Esophagus (tissue), 2 donors: ENCODE data around the gene FRAS1. TPM values are rescaled to one million over a fixed set of nuclear protein-coding genes. Genes with fewer than 3 reads are reported as not detected.

ENCODE experiments used
- H3K27ac ChIP-seq, 2 donors: one replicate each; pipeline ENCODE4 v1.5.1; 2013; ENCODE audit warnings: low read depth in 2 of 2, mild to moderate bottlenecking in 2 of 2, inconsistent platforms in 1 of 2, low read length in 1 of 2, moderate library complexity in 1 of 2
- H3K27me3 ChIP-seq, 2 donors: one replicate each; pipeline ENCODE4 v1.6.1; 2013; ENCODE audit warnings: low read length in 2 of 2, control low read depth in 1 of 2, mild to moderate bottlenecking in 1 of 2; ENCODE audit not compliant: insufficient read depth in 2 of 2, control insufficient read depth in 1 of 2
- H3K36me3 ChIP-seq, 2 donors: one replicate each; pipeline ENCODE4 v1.6.1; 2013; ENCODE audit warnings: low read length in 1 of 2; ENCODE audit not compliant: control insufficient read depth in 2 of 2, insufficient read depth in 2 of 2
- H3K4me1 ChIP-seq, 2 donors: one replicate each; pipeline ENCODE4 v1.6.1; 2013; ENCODE audit warnings: low read length in 1 of 2; ENCODE audit not compliant: control insufficient read depth in 2 of 2, insufficient read depth in 2 of 2
- H3K4me3 ChIP-seq, 2 donors: one replicate each; pipeline ENCODE4 v1.5.1; 2013; ENCODE audit warnings: low read length in 2 of 2, mild to moderate bottlenecking in 2 of 2, low read depth in 1 of 2, moderate library complexity in 1 of 2
- H3K9me3 ChIP-seq, 2 donors: one replicate each; pipeline ENCODE4 v1.6.1; 2013; ENCODE audit warnings: mild to moderate bottlenecking in 2 of 2, low read depth in 1 of 2, low read length in 1 of 2, moderate library complexity in 1 of 2; ENCODE audit not compliant: control insufficient read depth in 2 of 2, insufficient read depth in 1 of 2
- WGBS, 2 donors: extraction: QIAGEN DNeasy Blood & Tissue Kit; methylation state at CpG; one replicate each; pipeline ENCODE4 v1.1.7; 2013; 5-methylcytosine and 5-hydroxymethylcytosine counted together
- polyA plus RNA-seq, 2 donors: library from polyadenylated mRNA; stranded (reverse); fragments of 200-250 nt; gene quantifications; one replicate each; pipeline ENCODE4 v1.2.3, GENCODE V29; 2013
- donor health status: healthy with polysubstance abuse.
- donor health status: Bipolar disorder and iron deficiency.

Gene FRAS1
- polyA plus RNA-seq, 2 donors, result 0.60 to 1.6 TPM

DNA sequence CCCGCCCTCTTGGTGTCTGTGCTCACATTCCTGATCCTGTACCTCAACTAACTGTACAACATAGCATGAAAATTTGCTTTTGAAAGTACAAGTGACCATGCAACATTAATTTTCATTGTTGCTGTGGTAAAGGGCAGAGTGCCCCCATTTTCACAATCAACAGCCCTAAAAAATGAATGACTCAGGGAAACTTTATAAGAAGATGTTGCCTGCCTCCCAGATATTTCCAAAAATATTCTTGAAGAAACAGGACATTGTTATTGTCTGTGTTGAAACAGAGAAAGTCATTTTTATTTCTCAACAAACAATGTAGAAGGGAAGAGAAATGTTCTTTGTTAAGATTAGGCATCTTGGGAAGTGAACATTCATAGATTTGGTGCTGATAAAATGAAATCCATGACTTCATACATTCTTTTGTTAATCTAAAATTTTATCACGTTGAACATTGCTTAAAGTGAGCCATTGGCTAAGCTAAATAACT is 380.5 kb downstream of the FRAS1 start:
- no peaks in the 10 kb centered on the region for H3K9me3 ChIP-seq
- H3K4me3 ChIP-seq, result no peak overlapping the region
- H3K27me3 ChIP-seq, result no peaks in the 10 kb centered on the region
- WGBS, 2 donors, result 76% methylated on average over 2 of the region's 2 CpGs
- no peaks in the 10 kb centered on the region for H3K36me3 ChIP-seq
- no peak overlapping the region for H3K27ac ChIP-seq
- no peaks in the 10 kb centered on the region for H3K4me1 ChIP-seq

DNA sequence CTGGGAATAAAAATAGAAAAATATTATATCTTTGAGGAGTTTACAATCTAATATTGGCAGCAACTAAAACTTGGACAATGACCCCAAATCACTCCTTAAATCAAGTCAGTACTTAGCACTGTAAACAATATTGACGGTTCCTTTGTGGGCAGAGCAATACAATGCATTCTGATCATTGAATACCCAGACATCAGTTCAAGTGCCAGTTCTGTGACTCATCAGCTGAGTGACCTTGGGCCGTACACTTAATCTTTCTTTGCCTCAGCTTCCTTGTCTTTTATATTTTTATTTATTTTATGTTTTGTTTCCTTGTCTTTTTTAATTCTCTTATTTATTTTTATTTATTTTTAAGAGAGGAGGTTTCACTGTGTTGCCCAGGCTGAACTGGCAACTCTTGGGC is 382.2 kb downstream of the FRAS1 start:
- 30 to 44% methylated on average over 2 of the region's 2 CpGs for WGBS, 2 donors
- H3K4me1 ChIP-seq, result no peaks in the 10 kb centered on the region

DNA sequence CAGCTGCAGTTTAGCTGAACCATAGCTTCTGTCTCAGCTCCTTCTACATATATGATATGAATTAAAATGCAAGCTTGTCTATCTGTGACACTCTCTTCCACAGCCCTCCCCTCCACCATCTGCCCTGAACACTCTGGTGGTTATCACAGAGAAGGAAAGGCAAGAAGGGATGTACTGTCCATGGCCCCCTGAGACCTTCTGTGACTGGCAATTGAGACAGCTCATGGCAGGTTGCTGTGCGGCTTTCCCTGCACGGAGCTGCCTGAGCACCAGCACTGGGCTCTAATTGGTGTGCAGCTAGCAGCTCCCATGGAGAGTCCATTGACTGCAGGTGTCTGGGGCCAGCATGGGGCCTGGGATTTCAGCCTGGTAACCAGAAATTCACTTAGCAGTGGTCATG is 384.6 kb downstream of the FRAS1 start:
- Histone ChIP-seq H3K4me1 (no peaks in the 10 kb centered on the region), H3K27ac (no peak overlapping the region), H3K27me3 (no peaks in the 10 kb centered on the region), H3K36me3 (no peaks in the 10 kb centered on the region), H3K4me3 (no peak overlapping the region), H3K9me3 (no peaks in the 10 kb centered on the region)
- WGBS, 2 donors, result 90 to 93% methylated on average over 2 of the region's 2 CpGs

More for the DNA sequence above, 382.2 kb downstream of the FRAS1 start:
- no peaks in the 10 kb centered on the region for H3K36me3 ChIP-seq
- H3K4me3 ChIP-seq, result no peak overlapping the region
- H3K27me3 ChIP-seq, result no peaks in the 10 kb centered on the region
- H3K9me3 ChIP-seq, result no peaks in the 10 kb centered on the region
- no peak overlapping the region for H3K27ac ChIP-seq

DNA sequence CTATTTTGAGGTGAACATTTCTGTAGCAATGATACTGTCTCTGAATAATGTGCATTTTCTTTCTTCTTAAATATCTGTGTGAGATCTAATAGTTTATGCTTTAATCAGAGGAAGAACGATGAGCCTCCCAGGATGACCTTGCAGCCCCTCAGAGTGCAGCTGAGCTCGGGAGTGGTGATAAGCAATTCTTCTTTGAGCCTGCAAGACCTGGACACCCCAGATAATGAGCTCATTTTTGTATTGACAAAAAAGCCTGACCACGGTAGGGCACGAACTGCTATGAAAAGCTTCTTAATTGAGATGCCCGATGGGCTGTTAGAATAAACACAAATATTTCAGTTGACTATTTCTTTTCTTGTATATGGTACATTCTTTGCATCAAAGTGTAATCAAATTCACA is 389.5 kb downstream of the FRAS1 start:
- Histone ChIP-seq H3K4me3 (no peak overlapping the region), H3K9me3 (no peaks in the 10 kb centered on the region), H3K4me1 (no peaks in the 10 kb centered on the region), H3K27me3 (no peaks in the 10 kb centered on the region), H3K27ac (no peak overlapping the region), H3K36me3 (no peaks in the 10 kb centered on the region)
- 77 to 78% methylated on average over 5 of the region's 5 CpGs for WGBS, 2 donors

DNA sequence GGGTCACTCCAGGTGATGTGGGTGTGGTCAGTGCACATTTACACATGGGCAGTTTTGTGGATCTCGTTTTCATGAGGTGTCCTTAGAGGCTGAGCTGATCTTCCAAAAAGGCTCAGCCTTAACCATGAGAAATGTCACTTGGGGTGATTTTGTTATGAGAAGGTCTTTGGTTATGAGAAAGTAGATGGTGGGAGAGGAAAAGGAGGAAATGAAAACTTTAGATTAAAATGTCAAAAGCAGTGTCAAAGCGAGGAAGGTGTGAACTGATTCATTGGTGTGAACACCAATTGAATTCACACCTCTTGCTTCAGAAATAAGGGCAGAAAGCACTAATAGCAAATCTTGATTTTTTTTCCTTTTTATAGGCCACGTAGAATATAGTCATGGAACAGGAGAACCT is 394.3 kb downstream of the FRAS1 start:
- Histone ChIP-seq H3K36me3 (peaks cover 0 to 2% of the 10 kb centered on the region in 2 donors), H3K27me3 (no peaks in the 10 kb centered on the region), H3K27ac (no peak overlapping the region), H3K4me1 (no peaks in the 10 kb centered on the region), H3K9me3 (no peaks in the 10 kb centered on the region), H3K4me3 (no peak overlapping the region)
- WGBS, 2 donors, result 63 to 68% methylated on average over 3 of the region's 3 CpGs

DNA sequence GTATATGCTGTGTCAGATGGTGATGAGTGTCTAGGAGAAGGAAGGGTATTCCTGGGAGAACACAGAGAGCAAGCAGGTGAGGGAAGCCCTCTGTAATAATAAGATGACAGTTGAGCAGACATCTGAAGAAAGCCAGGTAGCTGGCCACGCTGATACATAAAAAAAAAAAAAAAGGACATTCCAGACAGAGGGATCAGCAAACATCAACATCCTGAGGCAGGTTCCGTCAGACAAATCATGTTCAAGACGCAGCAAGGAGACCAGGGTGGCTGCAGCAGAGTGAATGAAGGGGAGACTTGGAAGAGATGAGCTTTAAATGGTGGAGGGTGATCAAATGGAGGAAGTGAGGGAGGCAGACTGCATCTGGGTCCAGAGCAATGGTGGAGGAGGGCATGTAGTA is 396.9 kb downstream of the FRAS1 start:
- 68 to 73% methylated on average over 3 of the region's 3 CpGs for WGBS, 2 donors
- peaks cover 0 to 2% of the 10 kb centered on the region in 2 donors for H3K36me3 ChIP-seq
- no peaks in the 10 kb centered on the region for H3K4me1 ChIP-seq
- H3K27ac ChIP-seq, result no peak overlapping the region
- H3K9me3 ChIP-seq, result no peaks in the 10 kb centered on the region
- no peaks in the 10 kb centered on the region for H3K27me3 ChIP-seq
- no peak overlapping the region for H3K4me3 ChIP-seq

DNA sequence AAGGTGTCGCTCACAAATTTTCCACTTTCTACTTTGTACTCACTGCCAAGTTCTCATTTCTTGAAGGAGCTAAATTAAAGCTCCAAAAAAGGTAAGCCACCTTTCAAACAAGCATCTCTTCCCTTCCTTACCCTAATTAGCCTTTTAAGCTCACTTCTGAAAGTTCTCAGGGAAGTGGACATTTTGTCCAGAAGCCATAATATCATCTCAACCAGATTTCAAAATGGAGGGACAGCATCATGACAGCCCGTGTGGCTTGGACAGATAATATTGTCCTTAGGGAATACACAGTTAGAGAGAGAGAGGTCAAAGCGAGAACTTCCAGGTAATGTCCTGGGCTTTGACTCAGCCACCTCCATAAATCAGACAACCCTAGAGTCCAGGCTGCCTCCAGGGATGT is 400.6 kb downstream of the FRAS1 start:
- Histone ChIP-seq H3K36me3 (peaks cover 0 to 2% of the 10 kb centered on the region in 2 donors), H3K27me3 (no peaks in the 10 kb centered on the region), H3K4me3 (no peak overlapping the region), H3K4me1 (no peaks in the 10 kb centered on the region), H3K9me3 (no peaks in the 10 kb centered on the region), H3K27ac (no peak overlapping the region)
- 62 to 71% methylated on average over 3 of the region's 3 CpGs for WGBS, 2 donors

DNA sequence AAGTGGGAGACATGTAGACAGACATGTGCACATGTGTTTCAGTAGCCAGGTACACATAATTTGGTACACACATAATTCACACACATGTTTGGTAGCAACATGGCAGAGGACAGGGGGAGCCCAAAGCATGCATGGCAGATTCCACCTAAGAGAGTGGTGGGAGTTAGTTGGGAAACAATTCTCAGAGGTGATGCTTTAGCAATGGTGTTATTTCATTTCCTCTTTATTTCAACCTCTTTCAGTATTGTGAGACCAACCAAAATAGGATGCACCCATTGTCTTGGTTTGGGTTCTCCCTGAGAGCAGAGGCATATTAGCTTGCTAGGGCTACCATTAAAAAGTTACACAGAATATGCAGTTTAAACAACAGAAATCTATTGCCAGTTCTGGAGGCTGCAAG is 402.2 kb downstream of the FRAS1 start:
- H3K36me3 ChIP-seq, result peaks cover 0 to 2% of the 10 kb centered on the region in 2 donors
- H3K9me3 ChIP-seq, result no peaks in the 10 kb centered on the region

DNA sequence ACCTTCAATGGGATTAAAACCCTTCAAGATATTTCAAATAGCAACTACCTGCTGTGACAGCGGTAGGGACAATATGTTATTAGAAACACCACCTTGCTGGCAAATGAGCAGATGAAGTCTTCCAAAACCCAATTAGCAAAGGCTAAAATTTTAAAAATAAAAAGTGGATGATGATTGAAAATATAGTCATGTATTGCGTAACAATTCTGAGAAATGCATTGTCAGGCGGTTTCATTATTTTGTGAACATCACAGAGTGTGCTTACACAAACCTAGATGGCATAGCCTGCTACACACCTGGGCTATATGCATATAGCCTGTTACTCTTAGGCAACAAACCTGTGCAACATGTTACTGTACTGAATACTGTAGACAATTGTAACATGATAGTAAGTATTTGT is 403.2 kb downstream of the FRAS1 start:
- no peak overlapping the region for H3K4me3 ChIP-seq
- no peaks in the 10 kb centered on the region for H3K4me1 ChIP-seq
- H3K36me3 ChIP-seq, result no peaks in the 10 kb centered on the region
- H3K27me3 ChIP-seq, result no peaks in the 10 kb centered on the region
- 94 to 95% methylated on average over 3 of the region's 3 CpGs for WGBS, 2 donors
- H3K9me3 ChIP-seq, result no peaks in the 10 kb centered on the region
- H3K27ac ChIP-seq, result no peak overlapping the region

More for the DNA sequence above, 402.2 kb downstream of the FRAS1 start:
- Histone ChIP-seq H3K4me3 (no peak overlapping the region), H3K4me1 (no peaks in the 10 kb centered on the region), H3K27ac (no peak overlapping the region), H3K27me3 (no peaks in the 10 kb centered on the region)

DNA sequence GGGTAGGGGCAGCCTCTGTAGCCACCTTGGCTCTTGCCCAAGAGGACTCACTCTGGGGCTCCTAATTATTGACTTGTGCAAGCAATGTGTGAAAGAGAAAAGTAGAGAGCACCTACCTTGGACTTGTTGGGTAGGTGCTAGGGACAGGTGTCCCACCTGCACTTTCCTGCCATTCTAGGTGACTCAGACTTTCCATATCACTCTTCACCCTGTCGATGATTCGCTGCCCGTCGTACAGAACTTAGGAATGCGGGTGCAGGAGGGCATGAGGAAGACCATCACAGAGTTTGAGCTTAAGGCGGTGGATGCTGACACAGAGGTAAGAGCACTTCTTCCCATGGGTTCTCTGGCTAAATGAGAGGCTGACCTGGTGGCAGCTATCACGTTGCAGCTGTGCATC is 407.1 kb downstream of the FRAS1 start:
- no peak overlapping the region for H3K27ac ChIP-seq
- 76 to 80% methylated on average over 7 of the region's 7 CpGs for WGBS, 2 donors
- H3K9me3 ChIP-seq, result no peaks in the 10 kb centered on the region
- no peaks in the 10 kb centered on the region for H3K27me3 ChIP-seq
- no peaks in the 10 kb centered on the region for H3K4me1 ChIP-seq
- no peak overlapping the region for H3K4me3 ChIP-seq
- H3K36me3 ChIP-seq, result no peaks in the 10 kb centered on the region
